Fibroblast of lung (primary cell): Measurements from ENCODE around the gene NLRP13.

Source experiments
- CTCF ChIP-seq, 2 donors: IDR thresholded peaks in 1 of 2; conservative IDR thresholded peaks in 1 of 2; 1 replicate in 1 of 2; 2 replicates in 1 of 2; pipeline ENCODE4 v1.5.1; 2011 to 2012; ENCODE audit warnings: low read length in 2 of 2, control low read depth in 1 of 2, inconsistent platforms in 1 of 2, low read depth in 1 of 2, mild to moderate bottlenecking in 1 of 2
- EZH2 ChIP-seq: IDR thresholded peaks from 2 replicates; pipeline ENCODE4 v1.5.1; 2012; ENCODE audit warnings: low read length, control low read depth, mild to moderate bottlenecking; ENCODE audit errors: missing control alignments

GRCh38 chr19:55940306-55940705 lies 8.2 kb upstream of the NLRP13 start:
- TF ChIP-seq EZH2 (no peak), CTCF (conservative IDR thresholded peaks at IDR 0.05 in 1 of 2, IDR thresholded peaks at IDR 0.05 in 1 of 2; ENCODE audit: low read depth in 1 of 2, low read length in 2 of 2) (no peak)
